Neutrophil (primary cell): Measurements from ENCODE around the gene SOS1.

Source experiments
- H3K27ac ChIP-seq: fragments of 200-600 bp; sonication (generic); 2 replicates; pipeline ENCODE4 v1.5.1; 2016; ENCODE audit warnings: mild to moderate bottlenecking, moderate library complexity
- H3K27me3 ChIP-seq: fragments of 200-600 bp; sonication (generic); 2 replicates; pipeline ENCODE4 v1.6.0; 2016; ENCODE audit warnings: mild to moderate bottlenecking
- H3K36me3 ChIP-seq: fragments of 200-600 bp; sonication (generic); 2 replicates; pipeline ENCODE4 v1.5.1; 2017
- H3K4me1 ChIP-seq, 2 experiments: fragments of 200-600 bp in 1 of 2; sonication (generic) in 1 of 2; 1 replicate in 1 of 2; 2 replicates in 1 of 2; pipeline versions ENCODE4 v1.5.1 to v1.6.1; 2013 to 2016; ENCODE audit warnings: low read depth in 1 of 2, low read length in 1 of 2, mild to moderate bottlenecking in 1 of 2, moderate library complexity in 1 of 2; ENCODE audit not compliant: control insufficient read depth in 1 of 2, insufficient read depth in 1 of 2
- H3K4me3 ChIP-seq, 2 experiments: fragments of 200-600 bp in 1 of 2; sonication (generic) in 1 of 2; 1 replicate in 1 of 2; 2 replicates in 1 of 2; pipeline ENCODE4 v1.5.1; 2013 to 2016; ENCODE audit warnings: low read depth in 1 of 2, low read length in 1 of 2, mild to moderate bottlenecking in 1 of 2, moderate library complexity in 1 of 2
- H3K9me3 ChIP-seq: fragments of 200-600 bp; sonication (generic); 2 replicates; pipeline ENCODE4 v1.5.1; 2016
- TF ChIP-seq, protein P1 (sequence below): fragments of 200-600 bp; sonication (generic); IDR thresholded peaks from 2 replicates; pipeline ENCODE4 v1.5.1; 2016; ENCODE audit warnings: antibody characterized with exemption

Gene SOS1

GRCh38 chr2:39109537-39109936, 11.3 kb downstream of the SOS1 start:
- Histone ChIP-seq H3K27ac (no peak overlapping the region), H3K36me3 (peaks cover 8% of the 10 kb centered on the region), H3K27me3 (no peaks in the 10 kb centered on the region), H3K4me1 (peaks cover 0 to 6% of the 10 kb centered on the region in 2 experiments), H3K4me3 (no peak overlapping the region), H3K9me3 (no peaks in the 10 kb centered on the region)
- TF ChIP-seq, protein P1, sequence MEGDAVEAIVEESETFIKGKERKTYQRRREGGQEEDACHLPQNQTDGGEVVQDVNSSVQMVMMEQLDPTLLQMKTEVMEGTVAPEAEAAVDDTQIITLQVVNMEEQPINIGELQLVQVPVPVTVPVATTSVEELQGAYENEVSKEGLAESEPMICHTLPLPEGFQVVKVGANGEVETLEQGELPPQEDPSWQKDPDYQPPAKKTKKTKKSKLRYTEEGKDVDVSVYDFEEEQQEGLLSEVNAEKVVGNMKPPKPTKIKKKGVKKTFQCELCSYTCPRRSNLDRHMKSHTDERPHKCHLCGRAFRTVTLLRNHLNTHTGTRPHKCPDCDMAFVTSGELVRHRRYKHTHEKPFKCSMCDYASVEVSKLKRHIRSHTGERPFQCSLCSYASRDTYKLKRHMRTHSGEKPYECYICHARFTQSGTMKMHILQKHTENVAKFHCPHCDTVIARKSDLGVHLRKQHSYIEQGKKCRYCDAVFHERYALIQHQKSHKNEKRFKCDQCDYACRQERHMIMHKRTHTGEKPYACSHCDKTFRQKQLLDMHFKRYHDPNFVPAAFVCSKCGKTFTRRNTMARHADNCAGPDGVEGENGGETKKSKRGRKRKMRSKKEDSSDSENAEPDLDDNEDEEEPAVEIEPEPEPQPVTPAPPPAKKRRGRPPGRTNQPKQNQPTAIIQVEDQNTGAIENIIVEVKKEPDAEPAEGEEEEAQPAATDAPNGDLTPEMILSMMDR = no peak

GRCh38 chr2:39108377-39108776, 12.5 kb downstream of the SOS1 start:
- peaks cover 8% of the 10 kb centered on the region for H3K36me3 ChIP-seq
- H3K4me1 ChIP-seq = peaks cover 0 to 7% of the 10 kb centered on the region in 2 experiments
- H3K4me3 ChIP-seq = no peak overlapping the region
- no peak overlapping the region for H3K27ac ChIP-seq
- H3K27me3 ChIP-seq = no peaks in the 10 kb centered on the region
- TF ChIP-seq, protein P1 = no peak
- no peaks in the 10 kb centered on the region for H3K9me3 ChIP-seq

DNA sequence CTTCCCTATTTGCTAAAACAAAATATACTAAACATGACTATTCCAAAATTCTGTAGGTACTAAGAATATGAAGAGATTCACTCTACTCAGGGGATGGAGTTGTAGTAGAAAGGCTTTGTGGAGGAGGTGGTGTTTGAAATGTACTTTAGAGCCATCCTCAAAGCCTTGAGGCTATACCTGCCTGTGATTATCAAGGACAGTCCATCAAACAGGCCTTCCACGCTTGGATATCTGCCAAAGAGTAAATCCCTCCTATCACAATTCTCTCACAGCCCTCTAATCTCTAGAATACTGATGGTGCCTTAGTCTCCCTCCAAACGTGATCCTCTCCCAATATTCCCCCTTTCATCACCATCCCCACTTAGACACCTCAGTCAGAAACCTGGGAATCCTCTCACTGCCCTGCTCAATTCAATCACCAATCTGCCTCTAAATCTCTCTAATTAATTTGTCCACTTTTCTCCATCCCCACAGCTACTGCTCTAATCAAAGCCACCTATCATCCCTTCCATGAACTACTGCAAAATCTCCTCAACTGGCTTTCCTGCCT, 13.1 kb downstream of the SOS1 start:
- H3K27me3 ChIP-seq = no peaks in the 10 kb centered on the region
- H3K4me3 ChIP-seq = no peak overlapping the region
- TF ChIP-seq, protein P1 = no peak
- no peaks in the 10 kb centered on the region for H3K9me3 ChIP-seq
- H3K36me3 ChIP-seq = peaks cover 8% of the 10 kb centered on the region
- H3K4me1 ChIP-seq = peaks cover 0 to 7% of the 10 kb centered on the region in 2 experiments
- no peak overlapping the region for H3K27ac ChIP-seq

- H3K36me3 ChIP-seq = peaks cover 2% of the 10 kb centered on the region
- TF ChIP-seq, protein P1 = no peak
- H3K4me1 ChIP-seq = peaks cover 0 to 7% of the 10 kb centered on the region in 2 experiments
- no peak overlapping the region for H3K27ac ChIP-seq
- no peaks in the 10 kb centered on the region for H3K9me3 ChIP-seq
- no peaks in the 10 kb centered on the region for H3K27me3 ChIP-seq
- no peak overlapping the region for H3K4me3 ChIP-seq
Measured at GRCh38 chr2:39107156-39107555, 13.7 kb downstream of the SOS1 start.

GRCh38 chr2:39099870-39100728, 20.8 kb downstream of the SOS1 start:
- TF ChIP-seq, protein P1 = no peak
- Histone ChIP-seq H3K36me3 (no peaks in the 10 kb centered on the region), H3K27me3 (no peaks in the 10 kb centered on the region), H3K27ac (no peak overlapping the region), H3K4me1 (peaks cover 13 to 15% of the 10 kb centered on the region in 2 experiments), H3K9me3 (no peaks in the 10 kb centered on the region), H3K4me3 (no peak overlapping the region)
